HCT116 (cell line): ENCODE data around the gene THRA.
A peak's percentile ranks its signal among the peaks of the same experiment; 100 is the strongest.

Source experiments
- ATF3 ChIP-seq: IDR thresholded peaks from 2 replicates; pipeline ENCODE4 v1.6.1; 2012
- EGR1 ChIP-seq: IDR thresholded peaks from 2 replicates; pipeline ENCODE4 v1.6.1; 2012; ENCODE audit warnings: low read depth
- FOSL1 ChIP-seq: IDR thresholded peaks from 2 replicates; pipeline ENCODE4 v1.6.1; 2012; ENCODE audit warnings: low read depth
- MAX ChIP-seq: IDR thresholded peaks from 2 replicates; pipeline ENCODE4 v1.6.1; 2012
- POLR2A ChIP-seq: IDR thresholded peaks from 2 replicates; pipeline ENCODE4 v1.7.0; 2011; ENCODE audit warnings: borderline replicate concordance; ENCODE audit not compliant: insufficient read depth, insufficient read length; ENCODE audit errors: extremely low read depth
- POLR2AphosphoS5 ChIP-seq: IDR thresholded peaks from 2 replicates; pipeline ENCODE4 v1.6.1; 2011; ENCODE audit warnings: mild to moderate bottlenecking, low read depth, low read length, moderate library complexity
- SIN3A ChIP-seq: IDR thresholded peaks from 2 replicates; pipeline ENCODE4 v1.6.1; 2012; ENCODE audit warnings: low read depth
- YY1 ChIP-seq: IDR thresholded peaks from 2 replicates; pipeline ENCODE4 v1.6.1; 2011; ENCODE audit warnings: low read length, low read depth, moderate library complexity, mild to moderate bottlenecking; ENCODE audit not compliant: insufficient replicate concordance; ENCODE audit errors: extremely low read depth
- ZBTB33 ChIP-seq: IDR thresholded peaks from 2 replicates; pipeline ENCODE4 v1.6.1; 2011; ENCODE audit warnings: mild to moderate bottlenecking, low read length, moderate library complexity; ENCODE audit not compliant: insufficient replicate concordance; ENCODE audit errors: extremely low read depth
- ZNF274 ChIP-seq: fragments of 200-500 bp; sonication (Bioruptor generic); IDR thresholded peaks from 2 replicates; pipeline ENCODE4 v1.6.1; 2014; ENCODE audit warnings: mild to moderate bottlenecking, low read depth, low read length, inconsistent platforms
- TF ChIP-seq, protein P1 (sequence below), 3 experiments: fragments of 200-600 bp in 1 of 3; sonication (generic) in 1 of 3; IDR thresholded peaks in 2 of 3; conservative IDR thresholded peaks in 1 of 3; 2 replicates each; pipeline ENCODE4 v1.5.1; 2012 to 2017; ENCODE audit warnings: low read depth in 2 of 3, low read length in 2 of 3, antibody characterized with exemption in 1 of 3, borderline replicate concordance in 1 of 3, control low read depth in 1 of 3, mild to moderate bottlenecking in 1 of 3, mixed read lengths in 1 of 3, mixed run types in 1 of 3, moderate library complexity in 1 of 3; ENCODE audit not compliant: insufficient read depth in 1 of 3

GRCh38 chr17:40063187-40063771 lies 514 bp downstream of the THRA start:
- TF ChIP-seq ZNF274 (no peak), FOSL1 (no peak), POLR2A (no peak), ZBTB33 (no peak), EGR1 (no peak), MAX (no peak), POLR2AphosphoS5 (0 out of 2 replicates have a peak, but pooled peaks have one; percentile 15), ATF3 (no peak), SIN3A (no peak), YY1 (no peak)
- TF ChIP-seq, protein P1, sequence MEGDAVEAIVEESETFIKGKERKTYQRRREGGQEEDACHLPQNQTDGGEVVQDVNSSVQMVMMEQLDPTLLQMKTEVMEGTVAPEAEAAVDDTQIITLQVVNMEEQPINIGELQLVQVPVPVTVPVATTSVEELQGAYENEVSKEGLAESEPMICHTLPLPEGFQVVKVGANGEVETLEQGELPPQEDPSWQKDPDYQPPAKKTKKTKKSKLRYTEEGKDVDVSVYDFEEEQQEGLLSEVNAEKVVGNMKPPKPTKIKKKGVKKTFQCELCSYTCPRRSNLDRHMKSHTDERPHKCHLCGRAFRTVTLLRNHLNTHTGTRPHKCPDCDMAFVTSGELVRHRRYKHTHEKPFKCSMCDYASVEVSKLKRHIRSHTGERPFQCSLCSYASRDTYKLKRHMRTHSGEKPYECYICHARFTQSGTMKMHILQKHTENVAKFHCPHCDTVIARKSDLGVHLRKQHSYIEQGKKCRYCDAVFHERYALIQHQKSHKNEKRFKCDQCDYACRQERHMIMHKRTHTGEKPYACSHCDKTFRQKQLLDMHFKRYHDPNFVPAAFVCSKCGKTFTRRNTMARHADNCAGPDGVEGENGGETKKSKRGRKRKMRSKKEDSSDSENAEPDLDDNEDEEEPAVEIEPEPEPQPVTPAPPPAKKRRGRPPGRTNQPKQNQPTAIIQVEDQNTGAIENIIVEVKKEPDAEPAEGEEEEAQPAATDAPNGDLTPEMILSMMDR (IDR thresholded peaks at IDR 0.05 in 2 of 3, conservative IDR thresholded peaks at IDR 0.05 in 1 of 3; ENCODE audit: borderline replicate concordance in 1 of 3, insufficient read depth in 1 of 3, low read depth in 2 of 3, low read length in 2 of 3) = no peak
